Measurements from ENCODE around the gene YTHDF2.
"Not testable (repeated sequence)": the region's sequence is repeated elsewhere in the genome, so short reads cannot be mapped to it uniquely, and the experiment has no call there.

Gene YTHDF2

DNA sequence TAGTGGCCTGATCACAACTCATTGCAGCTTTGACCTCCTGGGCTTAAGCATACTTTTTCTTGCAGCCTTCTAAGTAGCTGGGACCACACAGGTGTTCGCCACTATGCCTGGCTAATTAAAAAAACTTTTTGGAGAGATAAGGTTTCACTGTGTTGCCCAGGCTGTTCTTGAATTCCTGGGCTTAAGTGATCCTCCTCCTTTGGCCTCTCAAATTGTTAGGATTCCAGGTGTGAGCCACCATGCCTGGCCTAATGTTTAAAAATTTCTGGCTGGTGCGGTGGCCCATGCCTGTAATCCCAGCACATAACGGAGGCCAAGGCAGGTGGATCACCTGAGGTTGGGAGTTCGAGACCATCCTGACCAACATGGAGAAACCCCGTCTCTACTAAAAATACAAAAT lies 24.4 kb downstream of the YTHDF2 start:
- no peaks in the 10 kb centered on the region for H3K27me3 ChIP-seq (ENCODE audit: control insufficient read depth, insufficient read depth, low read length)
- no peaks in the 10 kb centered on the region for H3K9me3 ChIP-seq (ENCODE audit: control insufficient read depth, low read depth, low read length)
- no peak overlapping the region for H3K9ac ChIP-seq (ENCODE audit: low read length)
- peaks cover 49% of the 10 kb centered on the region for H3K36me3 ChIP-seq (ENCODE audit: control insufficient read depth, low read depth, low read length)
- no peak overlapping the region for H3K4me3 ChIP-seq (ENCODE audit: low read length)
- H3K27ac ChIP-seq (ENCODE audit: low read length), result no peak overlapping the region
- H3K4me1 ChIP-seq (ENCODE audit: control insufficient read depth, low read depth, low read length), result peaks cover 8% of the 10 kb centered on the region

GRCh38 chr1:28766532-28767183 lies 29.9 kb downstream of the YTHDF2 start:
- H3K27me3 ChIP-seq (ENCODE audit: control insufficient read depth, insufficient read depth, low read length), result no peaks in the 10 kb centered on the region
- no peak overlapping the region for H3K4me3 ChIP-seq (ENCODE audit: low read length)
- no peaks in the 10 kb centered on the region for H3K4me1 ChIP-seq (ENCODE audit: control insufficient read depth, low read depth, low read length)
- H3K9ac ChIP-seq (ENCODE audit: low read length), result no peak overlapping the region
- H3K9me3 ChIP-seq (ENCODE audit: control insufficient read depth, low read depth, low read length), result no peaks in the 10 kb centered on the region
- no peak overlapping the region for H3K27ac ChIP-seq (ENCODE audit: low read length)
- peaks cover 58% of the 10 kb centered on the region for H3K36me3 ChIP-seq (ENCODE audit: control insufficient read depth, low read depth, low read length)

DNA sequence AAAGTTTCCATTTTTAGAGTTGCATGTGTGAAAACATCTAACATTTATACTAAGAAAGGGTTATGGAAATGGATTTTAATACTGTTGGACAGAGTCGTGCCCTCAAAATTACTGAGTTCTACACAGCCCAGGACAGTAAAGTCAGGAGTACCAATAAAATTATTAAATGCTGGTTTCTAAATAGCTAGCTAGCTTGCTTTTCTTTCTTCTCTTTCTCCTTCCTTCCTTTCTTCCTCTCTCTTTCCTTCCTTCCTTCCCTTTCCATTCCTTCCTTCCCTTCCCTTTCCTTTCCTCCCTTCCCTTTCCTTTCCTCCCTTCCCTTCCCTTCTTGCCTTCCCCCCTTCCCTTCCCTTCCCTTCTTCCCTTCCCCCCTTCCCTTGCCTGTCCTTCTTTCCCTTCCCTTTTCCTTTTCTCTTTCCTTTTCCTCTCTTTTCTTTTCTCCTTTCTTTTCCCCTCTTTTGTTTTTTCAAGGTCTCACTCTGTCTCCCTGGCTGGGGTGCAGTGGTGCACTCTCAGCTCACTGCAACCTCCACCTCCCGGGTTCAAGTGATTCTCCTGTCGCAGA lies 33.9 kb downstream of the YTHDF2 start:
- Histone ChIP-seq H3K9ac (ENCODE audit: low read length) (no peak overlapping the region), H3K27ac (ENCODE audit: low read length) (no peak overlapping the region), H3K36me3 (ENCODE audit: control insufficient read depth, low read depth, low read length) (peaks cover 62% of the 10 kb centered on the region), H3K4me1 (ENCODE audit: control insufficient read depth, low read depth, low read length) (no peaks in the 10 kb centered on the region), H3K27me3 (ENCODE audit: control insufficient read depth, insufficient read depth, low read length) (no peaks in the 10 kb centered on the region), H3K9me3 (ENCODE audit: control insufficient read depth, low read depth, low read length) (no peaks in the 10 kb centered on the region), H3K4me3 (ENCODE audit: low read length) (no peak overlapping the region)

DNA sequence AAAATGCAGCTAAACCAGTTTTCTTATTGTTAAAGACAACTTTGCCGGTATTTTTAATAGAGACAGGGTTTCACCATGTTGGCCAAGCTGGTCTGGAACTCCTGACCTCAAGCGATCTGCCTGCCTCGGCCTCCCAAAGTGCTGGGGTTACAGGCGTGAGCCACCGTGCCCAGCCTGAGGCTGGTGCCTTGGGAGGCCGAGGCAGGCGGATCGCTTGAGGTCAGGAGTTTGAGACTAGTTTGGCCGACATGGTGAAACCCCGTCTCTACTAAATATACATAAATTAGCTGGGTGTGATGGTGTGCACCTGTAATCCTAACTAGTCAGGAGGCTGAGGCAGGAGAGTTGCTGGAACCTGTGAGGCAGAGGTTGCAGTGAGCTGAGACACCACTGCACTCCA lies 35.2 kb downstream of the YTHDF2 start:
- not testable (repeated sequence) for H3K9ac ChIP-seq (ENCODE audit: low read length); H3K9me3 ChIP-seq (ENCODE audit: control insufficient read depth, low read depth, low read length); H3K4me3 ChIP-seq (ENCODE audit: low read length); H3K4me1 ChIP-seq (ENCODE audit: control insufficient read depth, low read depth, low read length); H3K27me3 ChIP-seq (ENCODE audit: control insufficient read depth, insufficient read depth, low read length); H3K27ac ChIP-seq (ENCODE audit: low read length)
- H3K36me3 ChIP-seq (ENCODE audit: control insufficient read depth, low read depth, low read length), result peaks cover 51% of the 10 kb centered on the region

GRCh38 chr1:28773105-28773504 lies 36.4 kb downstream of the YTHDF2 start:
- H3K36me3 ChIP-seq (ENCODE audit: control insufficient read depth, low read depth, low read length), result peaks cover 48% of the 10 kb centered on the region

GRCh38 chr1:28775121-28775942 lies 38.6 kb downstream of the YTHDF2 start:
- H3K4me3 ChIP-seq (ENCODE audit: low read length), result no peak overlapping the region
- H3K27me3 ChIP-seq (ENCODE audit: control insufficient read depth, insufficient read depth, low read length), result no peaks in the 10 kb centered on the region
- peaks cover 26% of the 10 kb centered on the region for H3K36me3 ChIP-seq (ENCODE audit: control insufficient read depth, low read depth, low read length)
- no peaks in the 10 kb centered on the region for H3K4me1 ChIP-seq (ENCODE audit: control insufficient read depth, low read depth, low read length)
- no peaks in the 10 kb centered on the region for H3K9me3 ChIP-seq (ENCODE audit: control insufficient read depth, low read depth, low read length)
- no peak overlapping the region for H3K9ac ChIP-seq (ENCODE audit: low read length)
- H3K27ac ChIP-seq (ENCODE audit: low read length), result no peak overlapping the region

More at GRCh38 chr1:28773105-28773504, 36.4 kb downstream of the YTHDF2 start:
- Histone ChIP-seq H3K9me3 (ENCODE audit: control insufficient read depth, low read depth, low read length) (no peaks in the 10 kb centered on the region), H3K4me3 (ENCODE audit: low read length) (no peak overlapping the region), H3K27me3 (ENCODE audit: control insufficient read depth, insufficient read depth, low read length) (no peaks in the 10 kb centered on the region), H3K27ac (ENCODE audit: low read length) (no peak overlapping the region), H3K9ac (ENCODE audit: low read length) (no peak overlapping the region), H3K4me1 (ENCODE audit: control insufficient read depth, low read depth, low read length) (no peaks in the 10 kb centered on the region)

DNA sequence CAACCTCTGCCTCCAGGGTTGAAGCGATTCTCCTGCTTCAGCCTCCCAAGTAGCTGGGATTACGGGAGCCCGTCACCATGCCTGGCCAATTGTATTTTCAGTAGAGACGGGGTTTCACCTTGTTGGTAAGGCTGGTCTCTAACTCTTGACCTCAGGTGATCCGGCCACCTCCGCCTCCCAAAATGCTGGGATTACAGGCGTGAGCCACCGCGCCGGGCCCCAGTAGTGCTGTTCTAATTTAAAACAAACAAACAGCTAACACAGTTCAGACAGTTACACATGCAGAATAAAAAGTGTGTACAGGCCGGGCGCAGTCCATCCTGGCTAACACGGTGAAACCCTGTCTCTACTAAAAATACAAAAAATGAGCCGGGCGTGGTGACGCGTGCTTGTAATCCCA lies 39.6 kb downstream of the YTHDF2 start:
- Histone ChIP-seq H3K27ac (ENCODE audit: low read length) (no peak overlapping the region), H3K9ac (ENCODE audit: low read length) (no peak overlapping the region), H3K4me1 (ENCODE audit: control insufficient read depth, low read depth, low read length) (no peaks in the 10 kb centered on the region), H3K36me3 (ENCODE audit: control insufficient read depth, low read depth, low read length) (peaks cover 17% of the 10 kb centered on the region), H3K9me3 (ENCODE audit: control insufficient read depth, low read depth, low read length) (no peaks in the 10 kb centered on the region), H3K27me3 (ENCODE audit: control insufficient read depth, insufficient read depth, low read length) (no peaks in the 10 kb centered on the region), H3K4me3 (ENCODE audit: low read length) (no peak overlapping the region)

DNA sequence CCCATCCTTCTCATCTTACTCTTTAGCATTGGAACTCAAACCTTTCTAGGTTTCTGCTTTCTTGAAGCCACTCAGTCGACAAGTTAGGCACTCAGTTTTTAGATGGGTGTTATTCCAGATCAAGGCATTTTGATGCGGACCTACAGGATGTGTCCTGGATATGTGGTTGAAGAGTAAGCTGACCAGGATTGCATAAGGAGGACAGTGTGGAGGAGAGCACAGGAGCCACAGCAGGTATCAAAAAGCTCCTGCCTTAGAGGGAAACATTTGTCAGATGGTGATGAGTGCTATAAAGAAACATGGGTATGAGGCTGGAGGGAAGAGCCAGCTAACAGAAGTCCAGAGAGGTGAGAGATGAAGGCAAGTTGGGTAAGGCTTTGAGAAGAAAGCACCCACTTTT lies 41.3 kb downstream of the YTHDF2 start:
- Histone ChIP-seq H3K4me1 (ENCODE audit: control insufficient read depth, low read depth, low read length) (no peaks in the 10 kb centered on the region), H3K27ac (ENCODE audit: low read length) (no peak overlapping the region), H3K36me3 (ENCODE audit: control insufficient read depth, low read depth, low read length) (peaks cover 2% of the 10 kb centered on the region), H3K4me3 (ENCODE audit: low read length) (no peak overlapping the region), H3K9me3 (ENCODE audit: control insufficient read depth, low read depth, low read length) (no peaks in the 10 kb centered on the region), H3K27me3 (ENCODE audit: control insufficient read depth, insufficient read depth, low read length) (no peaks in the 10 kb centered on the region), H3K9ac (ENCODE audit: low read length) (no peak overlapping the region)

DNA sequence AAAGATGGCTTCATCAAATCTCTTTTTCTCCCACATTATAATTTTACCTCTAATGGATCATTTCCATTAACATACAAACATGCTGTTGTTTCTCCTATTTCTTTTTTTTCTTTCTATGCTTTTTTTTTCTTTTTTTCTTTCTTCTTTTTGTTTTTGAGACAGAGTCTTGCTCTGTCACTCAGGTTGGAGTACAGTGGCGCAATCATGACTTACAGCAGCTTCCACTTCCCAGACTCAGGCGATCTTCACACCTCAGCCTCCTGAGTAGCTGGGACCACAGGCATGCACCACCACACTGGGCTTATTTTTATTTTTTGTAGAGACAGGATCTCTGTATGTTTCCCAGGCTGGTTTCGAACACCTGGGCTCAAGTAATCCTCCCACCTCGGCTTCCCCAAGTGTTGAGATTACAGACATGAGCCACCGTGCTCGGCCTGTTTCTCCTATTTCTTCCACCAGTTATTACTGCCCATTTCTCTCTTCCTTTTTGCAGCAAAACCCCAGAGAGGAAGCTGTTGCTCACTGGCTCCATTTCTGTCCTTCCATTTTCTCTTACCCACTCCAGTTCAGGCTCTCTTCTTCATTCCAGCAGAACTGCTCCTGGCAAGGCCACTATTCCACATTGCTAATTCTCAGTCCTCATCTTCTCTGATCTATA lies 43.1 kb downstream of the YTHDF2 start:
- H3K9ac ChIP-seq (ENCODE audit: low read length), result no peak overlapping the region
- H3K36me3 ChIP-seq (ENCODE audit: control insufficient read depth, low read depth, low read length), result no peaks in the 10 kb centered on the region
- no peaks in the 10 kb centered on the region for H3K9me3 ChIP-seq (ENCODE audit: control insufficient read depth, low read depth, low read length)
- H3K4me1 ChIP-seq (ENCODE audit: control insufficient read depth, low read depth, low read length), result no peaks in the 10 kb centered on the region
- no peaks in the 10 kb centered on the region for H3K27me3 ChIP-seq (ENCODE audit: control insufficient read depth, insufficient read depth, low read length)
- H3K27ac ChIP-seq (ENCODE audit: low read length), result no peak overlapping the region
- no peak overlapping the region for H3K4me3 ChIP-seq (ENCODE audit: low read length)

- no peaks in the 10 kb centered on the region for H3K9me3 ChIP-seq (ENCODE audit: control insufficient read depth, low read depth, low read length)
- no peaks in the 10 kb centered on the region for H3K27me3 ChIP-seq (ENCODE audit: control insufficient read depth, insufficient read depth, low read length)
- no peak overlapping the region for H3K27ac ChIP-seq (ENCODE audit: low read length)
- H3K36me3 ChIP-seq (ENCODE audit: control insufficient read depth, low read depth, low read length), result no peaks in the 10 kb centered on the region
- no peak overlapping the region for H3K4me3 ChIP-seq (ENCODE audit: low read length)
- H3K4me1 ChIP-seq (ENCODE audit: control insufficient read depth, low read depth, low read length), result no peaks in the 10 kb centered on the region
- H3K9ac ChIP-seq (ENCODE audit: low read length), result no peak overlapping the region
Observed at GRCh38 chr1:28781305-28781704, 44.6 kb downstream of the YTHDF2 start.

DNA sequence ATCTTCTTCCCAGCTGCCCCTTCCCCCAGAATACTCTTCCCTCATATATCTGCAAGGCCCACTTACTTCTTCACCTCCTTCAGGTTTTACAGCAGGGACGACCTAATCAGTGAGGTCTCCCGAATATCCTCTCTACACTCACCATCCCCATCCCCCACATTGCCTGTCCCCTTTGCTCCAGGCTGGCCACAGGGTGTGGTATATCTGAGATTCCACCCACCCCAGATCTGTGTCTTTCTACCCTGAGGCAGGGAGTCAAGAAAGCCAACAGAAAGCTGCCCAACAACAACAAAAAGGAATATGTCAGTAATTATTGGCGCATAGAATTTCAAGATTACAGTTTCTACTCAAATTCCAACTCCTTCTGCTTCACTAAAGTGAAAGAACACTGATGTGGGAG lies 45.3 kb downstream of the YTHDF2 start:
- no peak overlapping the region for H3K4me3 ChIP-seq (ENCODE audit: low read length)
- H3K27ac ChIP-seq (ENCODE audit: low read length), result no peak overlapping the region
- H3K9me3 ChIP-seq (ENCODE audit: control insufficient read depth, low read depth, low read length), result no peaks in the 10 kb centered on the region
- no peaks in the 10 kb centered on the region for H3K27me3 ChIP-seq (ENCODE audit: control insufficient read depth, insufficient read depth, low read length)
- no peak overlapping the region for H3K9ac ChIP-seq (ENCODE audit: low read length)
- no peaks in the 10 kb centered on the region for H3K4me1 ChIP-seq (ENCODE audit: control insufficient read depth, low read depth, low read length)
- H3K36me3 ChIP-seq (ENCODE audit: control insufficient read depth, low read depth, low read length), result no peaks in the 10 kb centered on the region
